Ramos (cell line): ENCODE data around the gene WWOX.

Experiments
- in situ Hi-C: fragments of 300-500 bp; cut with MboI; formaldehyde crosslinking; loops from one replicate; pipeline ENCODE4 v1.14.3; 2022; ENCODE audit warnings: low sequenced_read_pairs; ENCODE audit not compliant: unreplicated experiment

Gene WWOX

GRCh38 chr16:78137179-78137578 is 37.7 kb downstream of the WWOX start:
- in situ Hi-C loops = loop anchor here (25.0 kb wide), 1 partner anchor 650 kb away; no protein-coding TSS in a partner anchor

- in situ Hi-C loops = loop anchor here (25.0 kb wide), 1 partner anchor 649 kb away; no protein-coding TSS in a partner anchor
These were observed 38.5 kb downstream of the WWOX start for GRCh38 chr16:78137782-78138616.

- in situ Hi-C loops = loop anchor here (25.0 kb wide), 1 partner anchor 646 kb away; no protein-coding TSS in a partner anchor
These were observed 41.5 kb downstream of the WWOX start for GRCh38 chr16:78140818-78141466.

- in situ Hi-C loops = loop anchor here (25.0 kb wide), 1 partner anchor 645 kb away; no protein-coding TSS in a partner anchor
These were observed 43.3 kb downstream of the WWOX start for GRCh38 chr16:78142788-78143187.

GRCh38 chr16:78146807-78147206 is 47.4 kb downstream of the WWOX start:
- in situ Hi-C loops = loop anchor here (25.0 kb wide), 1 partner anchor 640 kb away; no protein-coding TSS in a partner anchor

- in situ Hi-C loops = loop anchor here (25.0 kb wide), 1 partner anchor 639 kb away; no protein-coding TSS in a partner anchor
These were observed 48.5 kb downstream of the WWOX start for GRCh38 chr16:78147911-78148401.

GRCh38 chr16:78150233-78150632 is 50.8 kb downstream of the WWOX start:
- in situ Hi-C loops = no loop called here

- in situ Hi-C loops = no loop called here
These were observed 55.4 kb downstream of the WWOX start for GRCh38 chr16:78154729-78155461.

- in situ Hi-C loops = no loop called here
These were observed 56.4 kb downstream of the WWOX start for GRCh38 chr16:78155791-78156345.

GRCh38 chr16:78161023-78161729 is 61.7 kb downstream of the WWOX start:
- in situ Hi-C loops = no loop called here

GRCh38 chr16:78163772-78164670 is 64.6 kb downstream of the WWOX start:
- in situ Hi-C loops = no loop called here

GRCh38 chr16:78170494-78170933 is 71.1 kb downstream of the WWOX start:
- in situ Hi-C loops = no loop called here

- in situ Hi-C loops = no loop called here
These were observed 75.8 kb downstream of the WWOX start for GRCh38 chr16:78175287-78175686.

GRCh38 chr16:78176435-78176834 is 77.0 kb downstream of the WWOX start:
- in situ Hi-C loops = no loop called here

GRCh38 chr16:78177218-78177617 is 77.8 kb downstream of the WWOX start:
- in situ Hi-C loops = no loop called here

GRCh38 chr16:78177987-78178386 is 78.5 kb downstream of the WWOX start:
- in situ Hi-C loops = no loop called here

GRCh38 chr16:78179666-78180065 is 80.2 kb downstream of the WWOX start:
- in situ Hi-C loops = no loop called here

GRCh38 chr16:78180349-78180748 is 80.9 kb downstream of the WWOX start:
- in situ Hi-C loops = no loop called here
